ENCODE results near the gene PRR20C. TPM values are rescaled to one million over a fixed set of nuclear protein-coding genes. Genes with fewer than 3 reads are reported as not detected.
"Not testable (repeated sequence)": the region's sequence is repeated elsewhere in the genome, so short reads cannot be mapped to it uniquely, and the experiment has no call there.

Gene PRR20C
- not detected for polyA plus RNA-seq (2013)

DNA sequence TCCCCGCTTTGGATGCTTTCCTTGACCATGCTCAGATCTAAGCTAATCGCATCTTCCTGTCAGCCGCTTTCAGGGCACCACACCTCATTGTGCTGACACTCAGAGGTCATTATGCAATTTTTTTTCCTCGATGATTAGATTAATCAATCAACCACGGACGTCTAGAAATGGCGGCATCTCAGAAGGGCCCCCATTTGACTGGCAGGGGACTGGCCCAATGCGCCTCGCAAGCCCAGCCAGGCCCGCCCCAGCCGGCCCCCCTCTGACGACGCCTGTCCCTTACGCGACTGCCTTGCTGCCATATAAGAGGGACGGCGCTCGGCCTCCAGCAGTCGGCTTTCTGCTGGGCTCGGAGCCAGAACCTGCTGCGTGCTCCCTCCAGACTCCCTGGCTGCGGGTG lies at the start of gene PRR20C:
Gene PRR20C (plus strand): TSS at position 301 of the 400 bp plus-strand sequence. CDS start 387 bp downstream, outside the sequence.
- H3K27me3 ChIP-seq (replicated peaks in 2 of 5; ENCODE audit: control insufficient read depth in 4 of 5, insufficient read depth in 5 of 5, low read length in 4 of 5); DNase-seq; H3K36me3 ChIP-seq (ENCODE audit: control insufficient read depth in 4 of 4, insufficient read depth in 4 of 4, low read length in 3 of 4); H3K27ac ChIP-seq (ENCODE audit: insufficient read depth in 1 of 2, low read depth in 1 of 2, low read length in 2 of 2, poor library complexity in 1 of 2, severe bottlenecking in 2 of 2); H3K4me3 ChIP-seq (ENCODE audit: control insufficient read depth in 1 of 7, extremely low read depth in 1 of 7, insufficient read depth in 4 of 7, low read depth in 2 of 7, low read length in 6 of 7); H3K9me3 ChIP-seq (ENCODE audit: control extremely low read depth in 1 of 5, control insufficient read depth in 4 of 5, insufficient read depth in 2 of 5, low read depth in 1 of 5, low read length in 4 of 5); H3K4me1 ChIP-seq (ENCODE audit: control extremely low read depth in 1 of 4, control insufficient read depth in 4 of 4, insufficient read depth in 4 of 4, low read length in 3 of 4); CTCF ChIA-PET; POLR2A ChIA-PET: not testable (repeated sequence)
- no CpG with 5 or more reads among the region's 22 CpGs for WGBS (ENCODE audit: insufficient coverage)

DNA sequence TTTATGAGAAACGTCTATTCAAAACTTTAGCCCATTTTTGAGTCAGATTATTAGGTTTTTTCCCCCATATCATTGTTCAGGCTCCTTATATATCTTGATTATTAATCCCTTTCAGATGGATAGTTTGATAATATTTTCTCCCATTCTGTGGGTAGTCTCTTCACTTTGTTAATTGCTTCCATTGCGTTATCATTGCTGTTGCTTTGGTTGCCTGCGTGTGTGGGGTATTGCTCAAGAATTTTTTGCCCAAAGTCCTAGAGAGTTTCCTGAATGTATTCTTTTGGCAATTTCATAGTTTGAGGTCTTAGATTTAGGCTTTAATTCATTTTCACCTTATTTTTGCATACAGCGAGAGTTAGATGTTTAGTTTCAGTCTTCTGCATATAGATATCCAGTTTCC lies 38.9 kb upstream of the PRR20C start:
- Histone ChIP-seq H3K36me3 (ENCODE audit: control insufficient read depth in 4 of 4, insufficient read depth in 4 of 4, low read length in 3 of 4) (no peaks in the 10 kb centered on the region), H3K27me3 (replicated peaks in 2 of 5; ENCODE audit: control insufficient read depth in 4 of 5, insufficient read depth in 5 of 5, low read length in 4 of 5) (no peaks in the 10 kb centered on the region), H3K4me1 (ENCODE audit: control extremely low read depth in 1 of 4, control insufficient read depth in 4 of 4, insufficient read depth in 4 of 4, low read length in 3 of 4) (no peaks in the 10 kb centered on the region), H3K4me3 (ENCODE audit: control insufficient read depth in 1 of 7, extremely low read depth in 1 of 7, insufficient read depth in 4 of 7, low read depth in 2 of 7, low read length in 6 of 7) (no peak overlapping the region), H3K27ac (ENCODE audit: insufficient read depth in 1 of 2, low read depth in 1 of 2, low read length in 2 of 2, poor library complexity in 1 of 2, severe bottlenecking in 2 of 2) (no peak overlapping the region), H3K9me3 (ENCODE audit: control extremely low read depth in 1 of 5, control insufficient read depth in 4 of 5, insufficient read depth in 2 of 5, low read depth in 1 of 5, low read length in 4 of 5) (no peaks in the 10 kb centered on the region)
- no CpG with 5 or more reads among the region's 4 CpGs for WGBS (ENCODE audit: insufficient coverage)
- POLR2A ChIA-PET: no interaction called here
- CTCF ChIA-PET: no interaction called here
- DNase-seq: no peak

GRCh38 chr13:57123681-57124080 lies 30.2 kb upstream of the PRR20C start:
- 100% methylated on average over 1 of the region's 1 CpG for WGBS (ENCODE audit: insufficient coverage)
- ChIA-PET POLR2A (no interaction called here), CTCF (no interaction called here)
- Histone ChIP-seq H3K27ac (ENCODE audit: insufficient read depth in 1 of 2, low read depth in 1 of 2, low read length in 2 of 2, poor library complexity in 1 of 2, severe bottlenecking in 2 of 2) (no peak overlapping the region), H3K4me3 (ENCODE audit: control insufficient read depth in 1 of 7, extremely low read depth in 1 of 7, insufficient read depth in 4 of 7, low read depth in 2 of 7, low read length in 6 of 7) (no peak overlapping the region), H3K4me1 (ENCODE audit: control extremely low read depth in 1 of 4, control insufficient read depth in 4 of 4, insufficient read depth in 4 of 4, low read length in 3 of 4) (no peaks in the 10 kb centered on the region), H3K36me3 (ENCODE audit: control insufficient read depth in 4 of 4, insufficient read depth in 4 of 4, low read length in 3 of 4) (no peaks in the 10 kb centered on the region), H3K9me3 (ENCODE audit: control extremely low read depth in 1 of 5, control insufficient read depth in 4 of 5, insufficient read depth in 2 of 5, low read depth in 1 of 5, low read length in 4 of 5) (no peaks in the 10 kb centered on the region), H3K27me3 (replicated peaks in 2 of 5; ENCODE audit: control insufficient read depth in 4 of 5, insufficient read depth in 5 of 5, low read length in 4 of 5) (no peaks in the 10 kb centered on the region)
- DNase-seq: no peak

DNA sequence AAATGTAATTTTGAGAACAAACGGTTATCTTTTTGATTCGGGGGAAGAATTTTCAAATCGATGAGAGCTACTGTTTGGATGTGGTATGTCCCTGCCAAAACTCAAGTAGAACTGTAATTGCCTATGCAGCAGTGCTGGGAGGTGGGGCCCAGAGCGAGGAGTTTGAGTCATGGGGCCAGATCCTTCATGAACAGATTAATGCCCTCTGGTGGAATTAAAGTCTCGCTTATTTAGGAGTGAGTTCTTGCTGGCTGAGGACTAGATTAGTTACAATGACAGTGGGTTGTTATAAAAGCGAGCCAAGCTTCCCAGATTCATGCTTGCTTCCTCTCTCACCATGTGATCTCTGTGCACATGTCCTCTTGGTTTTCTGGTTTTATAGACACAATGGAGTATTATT lies 25.0 kb upstream of the PRR20C start:
- ChIA-PET CTCF (interaction anchor here (1.6 kb wide), 1 partner anchor 10 kb away, joined by 3 read pairs; no protein-coding TSS in a partner anchor), POLR2A (no interaction called here)
- H3K27me3 ChIP-seq (replicated peaks in 2 of 5; ENCODE audit: control insufficient read depth in 4 of 5, insufficient read depth in 5 of 5, low read length in 4 of 5): no peaks in the 10 kb centered on the region
- 98% methylated on average over 5 of the region's 6 CpGs for WGBS (ENCODE audit: insufficient coverage)
- H3K4me1 ChIP-seq (ENCODE audit: control extremely low read depth in 1 of 4, control insufficient read depth in 4 of 4, insufficient read depth in 4 of 4, low read length in 3 of 4): no peaks in the 10 kb centered on the region
- DNase-seq: no peak
- no peak overlapping the region for H3K4me3 ChIP-seq (ENCODE audit: control insufficient read depth in 1 of 7, extremely low read depth in 1 of 7, insufficient read depth in 4 of 7, low read depth in 2 of 7, low read length in 6 of 7)
- no peaks in the 10 kb centered on the region for H3K9me3 ChIP-seq (ENCODE audit: control extremely low read depth in 1 of 5, control insufficient read depth in 4 of 5, insufficient read depth in 2 of 5, low read depth in 1 of 5, low read length in 4 of 5)
- no peaks in the 10 kb centered on the region for H3K36me3 ChIP-seq (ENCODE audit: control insufficient read depth in 4 of 4, insufficient read depth in 4 of 4, low read length in 3 of 4)
- no peak overlapping the region for H3K27ac ChIP-seq (ENCODE audit: insufficient read depth in 1 of 2, low read depth in 1 of 2, low read length in 2 of 2, poor library complexity in 1 of 2, severe bottlenecking in 2 of 2)

DNA sequence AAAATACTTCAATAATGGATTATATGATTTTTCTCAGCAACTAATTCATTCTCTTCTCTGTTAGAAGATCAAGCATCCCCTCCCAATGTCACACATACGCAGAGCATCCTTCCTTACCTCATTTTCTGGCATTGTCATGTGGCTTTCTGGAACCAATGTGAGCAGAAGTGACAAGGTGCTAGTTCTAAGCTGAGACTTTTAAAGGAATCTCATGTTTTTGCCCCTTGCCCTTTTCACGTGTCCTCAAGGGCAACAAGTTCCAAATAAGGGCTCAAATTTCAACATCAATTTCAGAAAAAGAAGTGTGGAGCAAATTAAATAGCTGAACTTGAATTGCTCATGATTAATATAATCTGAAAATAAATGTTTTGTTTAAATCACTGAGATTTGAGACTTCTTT lies 17.8 kb upstream of the PRR20C start:
- WGBS (ENCODE audit: insufficient coverage): 74% methylated on average over 2 of the region's 2 CpGs
- ChIA-PET CTCF (no interaction called here), POLR2A (no interaction called here)

GRCh38 chr13:57137585-57137984 lies 16.3 kb upstream of the PRR20C start:
- Histone ChIP-seq H3K4me3 (ENCODE audit: control insufficient read depth in 1 of 7, extremely low read depth in 1 of 7, insufficient read depth in 4 of 7, low read depth in 2 of 7, low read length in 6 of 7) (no peak overlapping the region), H3K27ac (ENCODE audit: insufficient read depth in 1 of 2, low read depth in 1 of 2, low read length in 2 of 2, poor library complexity in 1 of 2, severe bottlenecking in 2 of 2) (no peak overlapping the region), H3K4me1 (ENCODE audit: control extremely low read depth in 1 of 4, control insufficient read depth in 4 of 4, insufficient read depth in 4 of 4, low read length in 3 of 4) (no peaks in the 10 kb centered on the region), H3K36me3 (ENCODE audit: control insufficient read depth in 4 of 4, insufficient read depth in 4 of 4, low read length in 3 of 4) (no peaks in the 10 kb centered on the region), H3K9me3 (ENCODE audit: control extremely low read depth in 1 of 5, control insufficient read depth in 4 of 5, insufficient read depth in 2 of 5, low read depth in 1 of 5, low read length in 4 of 5) (no peaks in the 10 kb centered on the region), H3K27me3 (replicated peaks in 2 of 5; ENCODE audit: control insufficient read depth in 4 of 5, insufficient read depth in 5 of 5, low read length in 4 of 5) (no peaks in the 10 kb centered on the region)
- POLR2A ChIA-PET: no interaction called here
- CTCF ChIA-PET: no interaction called here
- no peak for DNase-seq
- WGBS (ENCODE audit: insufficient coverage): no CpG with 5 or more reads among the region's 4 CpGs

More for the DNA sequence above, 17.8 kb upstream of the PRR20C start:
- H3K9me3 ChIP-seq (ENCODE audit: control extremely low read depth in 1 of 5, control insufficient read depth in 4 of 5, insufficient read depth in 2 of 5, low read depth in 1 of 5, low read length in 4 of 5): no peaks in the 10 kb centered on the region
- H3K36me3 ChIP-seq (ENCODE audit: control insufficient read depth in 4 of 4, insufficient read depth in 4 of 4, low read length in 3 of 4): no peaks in the 10 kb centered on the region
- H3K4me1 ChIP-seq (ENCODE audit: control extremely low read depth in 1 of 4, control insufficient read depth in 4 of 4, insufficient read depth in 4 of 4, low read length in 3 of 4): no peaks in the 10 kb centered on the region
- H3K27me3 ChIP-seq (replicated peaks in 2 of 5; ENCODE audit: control insufficient read depth in 4 of 5, insufficient read depth in 5 of 5, low read length in 4 of 5): no peaks in the 10 kb centered on the region
- no peak overlapping the region for H3K4me3 ChIP-seq (ENCODE audit: control insufficient read depth in 1 of 7, extremely low read depth in 1 of 7, insufficient read depth in 4 of 7, low read depth in 2 of 7, low read length in 6 of 7)
- H3K27ac ChIP-seq (ENCODE audit: insufficient read depth in 1 of 2, low read depth in 1 of 2, low read length in 2 of 2, poor library complexity in 1 of 2, severe bottlenecking in 2 of 2): no peak overlapping the region
- no peak for DNase-seq

GRCh38 chr13:57138988-57139387 lies 14.9 kb upstream of the PRR20C start:
- DNase-seq: no peak
- POLR2A ChIA-PET: no interaction called here
- Histone ChIP-seq H3K27me3 (replicated peaks in 2 of 5; ENCODE audit: control insufficient read depth in 4 of 5, insufficient read depth in 5 of 5, low read length in 4 of 5) (no peaks in the 10 kb centered on the region), H3K4me3 (ENCODE audit: control insufficient read depth in 1 of 7, extremely low read depth in 1 of 7, insufficient read depth in 4 of 7, low read depth in 2 of 7, low read length in 6 of 7) (no peak overlapping the region), H3K4me1 (ENCODE audit: control extremely low read depth in 1 of 4, control insufficient read depth in 4 of 4, insufficient read depth in 4 of 4, low read length in 3 of 4) (no peaks in the 10 kb centered on the region), H3K27ac (ENCODE audit: insufficient read depth in 1 of 2, low read depth in 1 of 2, low read length in 2 of 2, poor library complexity in 1 of 2, severe bottlenecking in 2 of 2) (no peak overlapping the region), H3K9me3 (ENCODE audit: control extremely low read depth in 1 of 5, control insufficient read depth in 4 of 5, insufficient read depth in 2 of 5, low read depth in 1 of 5, low read length in 4 of 5) (no peaks in the 10 kb centered on the region), H3K36me3 (ENCODE audit: control insufficient read depth in 4 of 4, insufficient read depth in 4 of 4, low read length in 3 of 4) (no peaks in the 10 kb centered on the region)
- no CpG with 5 or more reads among the region's 5 CpGs for WGBS (ENCODE audit: insufficient coverage)
- CTCF ChIA-PET: no interaction called here

All from common myeloid progenitor, CD34-positive (primary cell).